ENCODE data around the gene WBP11. TPM values are rescaled to one million over a fixed set of nuclear protein-coding genes. Genes with fewer than 3 reads are reported as not detected.

The WBP11 gene
- 32.9 TPM for total RNA-seq
- 27.7 TPM for polyA plus RNA-seq

DNA sequence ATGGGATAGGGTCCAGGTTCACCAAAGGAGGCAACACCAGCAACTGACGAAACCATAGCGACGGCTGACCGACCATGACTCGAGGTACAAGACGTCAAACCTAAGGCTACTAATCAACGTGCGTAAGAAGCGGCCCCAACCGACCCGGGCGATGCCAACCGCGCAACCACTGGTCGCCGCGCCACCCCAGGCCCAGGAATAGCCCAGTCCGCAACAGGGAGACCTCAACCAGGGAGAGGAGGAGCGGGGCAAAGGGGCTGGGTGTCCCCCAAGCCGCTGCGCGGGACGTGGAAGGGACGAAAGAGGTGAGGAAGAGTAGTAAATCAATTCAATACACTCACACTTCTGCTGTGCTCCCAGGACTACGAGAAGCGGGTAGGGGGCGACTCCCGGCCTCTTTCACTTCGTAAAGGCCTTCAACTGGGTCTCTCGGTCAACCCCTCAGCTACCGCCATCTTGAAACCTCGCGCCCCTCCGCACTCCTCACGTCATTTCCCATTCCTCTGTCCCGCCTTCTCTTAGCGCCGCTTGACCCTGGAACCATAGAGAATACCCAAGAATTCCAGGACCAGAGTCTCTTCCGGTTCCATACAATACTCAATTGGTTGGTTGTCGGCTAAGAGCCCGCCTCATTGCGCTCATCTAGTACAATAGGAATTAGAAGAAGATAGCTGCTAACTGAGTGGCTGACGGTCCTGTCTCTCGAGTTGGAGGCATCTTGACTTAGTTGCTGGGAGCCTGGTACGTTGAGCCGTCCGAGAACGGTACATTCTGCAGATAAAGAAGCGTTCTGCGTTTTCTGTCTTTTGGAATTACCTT is at the start of gene WBP11, which contains the start of gene C12orf60:
Gene WBP11, minus strand, starts transcription at position 468 of the 819 bp plus-strand sequence. CDS start 2,095 bp downstream, outside the sequence.
Gene C12orf60, plus strand, starts transcription at position 660 of the 819 bp plus-strand sequence. CDS start 19,266 bp downstream, outside the sequence.
- under 1% methylated on average over 50 of the region's 50 CpGs for WGBS
- DNase-seq (ENCODE audit: extremely low spot score), result peak; percentile 99
- Histone ChIP-seq H3K36me3 (ENCODE audit: insufficient read depth) (peaks cover 3% of the 10 kb centered on the region), H3K4me1 (ENCODE audit: insufficient read depth) (no peaks in the 10 kb centered on the region), H3K4me3 (ENCODE audit: low read depth, low read length) (peak within 1 kb of the TSS; percentile 84), H3K27ac (ENCODE audit: low read depth) (peak within 1 kb of the TSS; percentile 88)

DNA sequence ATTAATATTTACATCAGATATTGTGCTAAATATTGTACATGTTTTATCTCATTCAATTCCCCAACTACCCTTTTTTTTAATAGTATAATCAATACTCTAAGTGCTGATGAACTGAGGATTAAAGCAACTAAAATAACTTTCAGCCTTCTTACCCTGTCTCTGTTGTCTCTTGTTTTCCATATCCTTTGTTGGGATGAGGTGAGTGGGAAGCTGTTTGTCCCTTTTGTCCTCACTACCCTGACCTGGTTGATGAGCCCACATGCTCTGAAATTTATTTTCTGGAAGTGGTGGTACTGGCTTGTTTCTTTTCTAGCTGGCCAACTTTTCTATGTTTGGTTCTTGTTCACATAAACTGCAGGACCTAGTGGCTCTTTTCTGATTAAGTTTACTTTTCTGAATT is 49.6 kb upstream of the WBP11 start:
- H3K4me1 ChIP-seq (ENCODE audit: insufficient read depth), result peaks cover 1% of the 10 kb centered on the region
- H3K4me3 ChIP-seq (ENCODE audit: low read depth, low read length), result no peak overlapping the region
- H3K27ac ChIP-seq (ENCODE audit: low read depth), result no peak overlapping the region
- DNase-seq (ENCODE audit: extremely low spot score), result no peak
- H3K36me3 ChIP-seq (ENCODE audit: insufficient read depth), result no peaks in the 10 kb centered on the region

DNA sequence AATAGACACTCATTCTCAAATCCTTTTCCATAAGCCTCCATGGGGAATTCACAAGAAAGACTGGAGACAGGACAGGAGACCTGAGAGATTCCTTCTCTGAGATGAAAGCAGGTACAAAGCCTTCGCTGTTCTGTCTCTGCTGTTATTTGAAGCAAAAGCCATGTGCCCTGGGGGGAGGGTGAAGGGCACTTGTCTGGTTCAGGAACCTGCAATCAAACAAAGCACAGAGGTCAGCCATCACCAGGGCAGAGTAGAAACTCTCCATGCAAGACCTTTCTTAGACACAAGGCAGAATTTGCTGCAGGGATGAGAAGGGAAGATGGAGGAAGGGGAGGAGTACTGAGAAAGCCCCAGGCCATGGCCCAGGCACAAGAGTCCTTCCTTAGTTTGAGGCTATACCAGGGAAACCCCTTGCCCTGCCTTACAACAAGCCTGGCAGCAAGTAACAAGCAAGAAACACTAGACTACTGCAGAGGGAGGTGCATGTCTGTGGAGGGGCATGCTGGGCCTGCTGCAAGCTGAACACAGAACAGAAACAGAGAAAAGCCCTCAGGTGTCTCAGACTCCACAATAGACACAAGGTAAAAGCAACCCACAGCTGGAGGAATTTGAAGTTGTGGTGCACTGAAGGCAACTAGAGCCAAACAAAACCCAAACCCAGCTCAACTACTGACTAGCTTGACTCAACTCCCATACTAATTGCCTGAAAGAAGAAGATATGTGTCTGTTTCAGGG is 47.8 kb upstream of the WBP11 start:
- no peak overlapping the region for H3K27ac ChIP-seq (ENCODE audit: low read depth)
- DNase-seq (ENCODE audit: extremely low spot score), result no peak
- no peak overlapping the region for H3K4me3 ChIP-seq (ENCODE audit: low read depth, low read length)
- H3K4me1 ChIP-seq (ENCODE audit: insufficient read depth), result peaks cover 1% of the 10 kb centered on the region
- 96% methylated on average over 1 of the region's 1 CpG for WGBS
- no peaks in the 10 kb centered on the region for H3K36me3 ChIP-seq (ENCODE audit: insufficient read depth)

DNA sequence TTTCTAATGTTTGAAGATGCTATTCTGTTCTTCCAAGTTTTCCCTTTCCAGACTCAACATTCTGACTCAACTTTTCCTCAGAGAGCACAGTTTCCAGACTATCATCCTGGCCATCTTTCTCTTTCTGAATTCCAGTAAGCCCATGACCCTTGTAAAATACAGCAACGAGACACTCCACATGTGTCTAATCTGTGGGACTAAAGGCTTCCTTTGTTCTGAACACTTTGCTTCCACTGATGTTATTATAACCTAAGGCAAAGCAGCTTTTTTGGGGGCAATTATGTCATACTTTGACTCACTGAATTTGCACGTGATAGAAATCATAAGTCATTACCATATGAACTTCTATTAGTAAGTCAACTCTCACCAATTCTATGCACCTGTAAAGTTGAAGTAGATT is 46.4 kb upstream of the WBP11 start:
- Histone ChIP-seq H3K4me3 (ENCODE audit: low read depth, low read length) (no peak overlapping the region), H3K27ac (ENCODE audit: low read depth) (no peak overlapping the region)
- WGBS, result 31% methylated on average over 2 of the region's 2 CpGs

DNA sequence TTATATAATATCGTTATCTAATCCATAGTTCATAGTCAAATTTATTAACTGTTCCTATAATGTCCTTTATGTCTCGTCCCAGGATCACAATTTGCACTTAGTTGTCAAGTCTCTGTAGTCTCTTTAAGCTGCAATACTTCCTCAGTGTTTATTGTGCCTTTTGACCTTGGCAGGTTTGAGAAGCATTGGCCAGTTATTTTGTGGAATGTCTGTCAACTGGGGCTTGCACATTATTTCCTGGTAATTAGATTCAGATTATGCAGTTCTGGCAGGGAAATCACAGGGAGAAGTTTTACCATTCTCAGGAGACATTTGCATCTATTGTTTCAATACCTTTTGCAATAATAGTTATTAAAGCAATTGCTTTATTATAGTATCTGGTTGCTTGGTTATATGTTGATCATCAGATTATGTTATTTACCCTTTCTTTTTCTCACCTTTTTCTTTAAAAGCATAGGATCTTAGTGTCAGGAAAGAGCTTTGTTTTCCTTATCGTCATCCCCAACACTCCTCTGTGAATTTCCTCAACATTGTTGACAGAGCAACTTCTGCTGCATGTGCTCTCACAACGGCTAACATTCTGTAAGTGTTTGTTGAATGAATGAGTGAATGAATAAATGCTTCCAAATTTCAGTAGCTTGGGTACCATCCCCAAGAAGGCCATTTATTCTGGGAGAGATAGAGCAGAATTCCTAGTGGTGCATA is 43.8 kb upstream of the WBP11 start:
- Histone ChIP-seq H3K4me1 (ENCODE audit: insufficient read depth) (no peaks in the 10 kb centered on the region), H3K36me3 (ENCODE audit: insufficient read depth) (no peaks in the 10 kb centered on the region), H3K27ac (ENCODE audit: low read depth) (no peak overlapping the region), H3K4me3 (ENCODE audit: low read depth, low read length) (no peak overlapping the region)
- no peak for DNase-seq (ENCODE audit: extremely low spot score)
- 75% methylated on average over 4 of the region's 4 CpGs for WGBS

More for the DNA sequence above, 46.4 kb upstream of the WBP11 start:
- Histone ChIP-seq H3K4me1 (ENCODE audit: insufficient read depth) (peaks cover 1% of the 10 kb centered on the region), H3K36me3 (ENCODE audit: insufficient read depth) (no peaks in the 10 kb centered on the region)
- peak; percentile 74 for DNase-seq (ENCODE audit: extremely low spot score)

DNA sequence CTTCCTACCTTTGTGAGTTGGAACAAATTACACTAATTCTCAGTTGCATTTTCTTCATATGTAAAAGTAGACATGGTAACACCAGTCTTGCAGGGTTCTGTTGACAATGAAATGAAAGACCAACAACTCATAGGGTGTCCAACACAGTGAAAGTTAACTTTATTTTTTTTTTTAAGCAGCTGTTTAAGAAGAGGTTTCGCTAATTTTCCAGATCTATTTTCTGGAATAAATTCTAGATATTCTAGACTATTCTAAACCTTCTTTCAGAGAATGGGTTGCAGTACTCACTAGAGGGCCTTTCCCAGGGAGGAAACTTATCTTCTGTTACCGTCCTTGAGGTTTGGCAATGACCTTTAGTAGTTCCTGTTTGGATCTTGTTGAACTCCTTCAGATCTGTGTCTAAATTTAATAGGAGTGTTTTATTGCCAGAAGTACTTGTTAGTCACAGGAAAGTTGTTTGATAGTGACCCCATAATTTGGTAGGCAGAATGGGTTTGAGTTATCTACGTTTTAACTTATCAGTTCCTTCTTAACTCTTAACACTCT is 42.8 kb upstream of the WBP11 start:
- Histone ChIP-seq H3K36me3 (ENCODE audit: insufficient read depth) (no peaks in the 10 kb centered on the region), H3K4me1 (ENCODE audit: insufficient read depth) (no peaks in the 10 kb centered on the region), H3K4me3 (ENCODE audit: low read depth, low read length) (no peak overlapping the region), H3K27ac (ENCODE audit: low read depth) (no peak overlapping the region)
- 38% methylated on average over 3 of the region's 3 CpGs for WGBS
- no peak for DNase-seq (ENCODE audit: extremely low spot score)

DNA sequence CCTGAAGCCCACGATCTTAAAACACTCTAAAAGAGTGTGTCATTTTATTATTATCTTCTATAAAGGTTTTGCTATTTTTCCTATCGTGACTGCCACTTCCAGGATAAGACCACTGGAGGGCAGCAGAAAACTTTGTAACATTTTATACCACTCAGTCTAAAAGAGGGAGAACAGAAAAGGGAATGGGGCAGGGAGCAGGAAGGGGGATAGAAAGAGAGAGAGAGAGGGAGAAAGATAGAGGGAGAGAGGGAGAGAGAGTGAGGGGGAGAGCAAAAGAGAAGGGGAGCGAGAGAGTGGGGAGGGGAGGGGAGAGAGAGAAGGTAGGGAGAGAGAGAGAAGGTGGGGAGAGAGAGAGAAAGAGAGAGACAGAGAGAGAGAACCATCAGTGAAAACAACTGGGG is 42.1 kb upstream of the WBP11 start:
- Histone ChIP-seq H3K4me1 (ENCODE audit: insufficient read depth) (no peaks in the 10 kb centered on the region), H3K4me3 (ENCODE audit: low read depth, low read length) (no peak overlapping the region), H3K36me3 (ENCODE audit: insufficient read depth) (no peaks in the 10 kb centered on the region), H3K27ac (ENCODE audit: low read depth) (no peak overlapping the region)
- no peak for DNase-seq (ENCODE audit: extremely low spot score)
- WGBS, result 8% methylated on average over 3 of the region's 3 CpGs

DNA sequence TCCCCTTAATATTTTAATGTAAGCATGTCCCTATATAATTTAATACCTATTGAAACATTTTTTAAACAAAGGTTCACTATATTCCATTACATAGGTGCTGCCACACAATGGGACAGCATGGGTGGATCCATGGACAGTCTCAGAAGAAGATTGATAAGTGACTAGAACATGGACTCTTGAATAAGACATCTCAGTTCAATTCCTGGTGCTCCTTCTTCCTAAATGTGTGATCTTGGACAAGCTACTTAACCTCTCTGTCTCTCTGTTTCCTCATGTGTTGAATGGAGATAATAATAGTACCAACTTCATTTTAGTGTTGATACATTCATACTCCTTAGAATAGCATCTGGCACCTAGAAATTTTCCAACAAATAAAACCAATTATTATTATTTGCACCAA is 41.1 kb upstream of the WBP11 start:
- Histone ChIP-seq H3K4me3 (ENCODE audit: low read depth, low read length) (no peak overlapping the region), H3K36me3 (ENCODE audit: insufficient read depth) (no peaks in the 10 kb centered on the region), H3K4me1 (ENCODE audit: insufficient read depth) (no peaks in the 10 kb centered on the region), H3K27ac (ENCODE audit: low read depth) (no peak overlapping the region)
- DNase-seq (ENCODE audit: extremely low spot score), result no peak

DNA sequence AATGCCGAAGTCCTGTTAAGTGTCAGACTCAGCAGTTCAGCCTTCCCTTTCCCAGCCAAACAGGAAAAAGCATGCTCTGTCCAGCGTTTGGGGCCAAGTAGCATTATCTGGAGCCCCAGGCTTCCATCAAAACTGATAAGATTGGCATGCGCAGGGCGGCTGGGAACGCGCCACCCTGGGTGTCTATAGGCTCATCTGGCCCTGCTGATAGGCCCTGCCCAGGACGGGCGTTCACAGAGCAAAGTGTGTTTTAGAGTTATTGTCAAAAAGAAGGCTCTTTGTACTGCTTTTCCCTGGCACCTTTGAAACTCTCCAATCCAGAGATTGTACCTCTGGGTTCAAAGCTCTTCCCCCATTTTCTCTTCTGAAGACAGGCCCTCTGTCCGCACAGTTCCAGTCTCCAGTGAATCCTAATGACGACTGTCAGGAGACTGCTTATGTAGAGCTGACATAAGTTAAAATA is 40.2 kb upstream of the WBP11 start, which contains the start of gene ART4:
Gene ART4, minus strand, starts transcription at position 102 of the 463 bp plus-strand sequence. CDS start 413 bp downstream, outside the sequence.
- Histone ChIP-seq H3K27ac (ENCODE audit: low read depth) (no peak within 1 kb of the TSS), H3K4me3 (ENCODE audit: low read depth, low read length) (no peak within 1 kb of the TSS), H3K36me3 (ENCODE audit: insufficient read depth) (no peaks in the 10 kb centered on the region), H3K4me1 (ENCODE audit: insufficient read depth) (no peaks in the 10 kb centered on the region)
- 63% methylated on average over 10 of the region's 10 CpGs for WGBS
- no peak for DNase-seq (ENCODE audit: extremely low spot score)

DNA sequence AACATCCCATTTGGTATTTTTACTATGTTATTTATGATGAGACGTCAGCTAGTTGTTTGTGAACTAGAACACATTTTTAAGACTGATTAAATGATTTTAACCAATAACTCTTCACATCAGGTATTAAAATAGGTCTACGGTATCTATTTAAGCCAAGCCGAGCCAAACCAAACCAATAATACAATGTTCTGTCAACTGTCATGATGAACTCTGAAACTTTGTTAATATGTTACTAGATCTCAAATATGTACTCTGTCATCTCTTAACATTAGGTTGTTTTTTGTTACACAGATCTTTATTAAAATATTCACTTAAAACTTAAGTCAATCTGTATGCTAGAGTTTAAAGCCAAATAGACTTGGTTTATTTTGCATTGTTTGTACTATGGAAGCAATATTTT is 39.0 kb upstream of the WBP11 start:
- DNase-seq (ENCODE audit: extremely low spot score), result no peak
- Histone ChIP-seq H3K4me3 (ENCODE audit: low read depth, low read length) (no peak overlapping the region), H3K4me1 (ENCODE audit: insufficient read depth) (no peaks in the 10 kb centered on the region), H3K36me3 (ENCODE audit: insufficient read depth) (no peaks in the 10 kb centered on the region), H3K27ac (ENCODE audit: low read depth) (no peak overlapping the region)
- 77% methylated on average over 3 of the region's 3 CpGs for WGBS

DNA sequence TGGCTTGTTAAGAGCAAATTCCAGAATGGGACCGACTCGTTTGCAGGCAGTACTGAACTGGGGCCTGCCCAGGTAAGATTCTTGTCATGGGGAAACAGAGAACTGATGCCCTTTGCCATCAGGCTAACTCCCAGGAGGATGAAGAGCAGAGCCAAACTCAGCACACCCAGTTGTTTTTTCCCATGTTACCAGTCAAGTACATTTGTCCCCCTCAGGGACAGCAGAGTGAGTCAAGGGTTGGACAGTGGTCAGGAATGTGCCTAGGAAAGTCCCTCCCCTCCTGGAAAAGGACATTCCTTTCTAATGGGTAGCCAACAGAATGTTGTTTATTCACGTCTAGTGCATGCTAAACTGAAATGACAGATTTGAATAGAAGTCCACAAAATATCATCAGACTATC is 38.5 kb upstream of the WBP11 start:
- Histone ChIP-seq H3K27ac (ENCODE audit: low read depth) (no peak overlapping the region), H3K4me3 (ENCODE audit: low read depth, low read length) (no peak overlapping the region), H3K36me3 (ENCODE audit: insufficient read depth) (no peaks in the 10 kb centered on the region), H3K4me1 (ENCODE audit: insufficient read depth) (no peaks in the 10 kb centered on the region)
- 53% methylated on average over 3 of the region's 3 CpGs for WGBS
- DNase-seq (ENCODE audit: extremely low spot score), result no peak

DNA sequence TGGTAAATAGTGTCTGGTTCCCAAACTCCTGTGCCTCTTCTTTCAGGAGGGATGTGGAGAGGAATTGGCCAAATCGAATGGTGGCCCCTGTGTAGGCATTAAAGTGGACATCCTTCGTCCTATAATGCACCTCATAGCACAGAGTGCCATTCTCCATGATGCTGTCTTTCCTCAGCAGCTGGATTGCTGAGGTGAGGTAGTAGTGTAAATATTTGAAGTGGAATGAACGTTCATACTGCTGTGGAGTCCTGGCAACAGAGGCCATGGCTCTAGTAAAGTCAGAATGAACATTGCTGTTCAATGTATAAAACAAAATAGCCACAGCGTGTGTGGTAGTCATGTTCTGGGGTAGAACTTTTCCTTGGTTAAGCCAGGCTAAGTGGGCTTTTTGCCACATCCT is 37.3 kb upstream of the WBP11 start:
- Histone ChIP-seq H3K27ac (ENCODE audit: low read depth) (no peak overlapping the region), H3K36me3 (ENCODE audit: insufficient read depth) (no peaks in the 10 kb centered on the region), H3K4me1 (ENCODE audit: insufficient read depth) (no peaks in the 10 kb centered on the region), H3K4me3 (ENCODE audit: low read depth, low read length) (no peak overlapping the region)
- 88% methylated on average over 4 of the region's 4 CpGs for WGBS
- no peak for DNase-seq (ENCODE audit: extremely low spot score)

DNA sequence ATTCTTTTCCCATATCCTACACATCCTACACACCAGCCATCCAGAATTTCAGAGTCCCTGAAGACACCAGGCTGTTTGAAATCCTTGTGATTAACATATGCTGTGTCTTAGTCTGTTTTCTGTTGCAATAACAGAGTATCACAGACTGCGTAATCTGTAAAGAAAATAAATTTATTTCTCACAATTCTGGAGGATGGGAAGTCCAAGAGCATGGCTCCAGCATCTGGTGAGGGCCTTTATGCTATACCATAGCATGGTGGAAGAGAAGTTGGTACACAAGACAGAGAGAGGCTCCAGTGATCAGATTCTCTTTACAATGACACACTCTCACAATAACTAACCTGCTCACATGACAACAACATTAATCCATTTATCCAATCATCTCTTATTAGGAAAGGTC is 36.0 kb upstream of the WBP11 start:
- DNase-seq (ENCODE audit: extremely low spot score), result no peak
- Histone ChIP-seq H3K27ac (ENCODE audit: low read depth) (no peak overlapping the region), H3K4me3 (ENCODE audit: low read depth, low read length) (no peak overlapping the region), H3K4me1 (ENCODE audit: insufficient read depth) (no peaks in the 10 kb centered on the region), H3K36me3 (ENCODE audit: insufficient read depth) (no peaks in the 10 kb centered on the region)
- 97% methylated on average over 1 of the region's 1 CpG for WGBS

Measured in urinary bladder (tissue), 4 donors.